HepG2 (cell line): ENCODE measurements around the gene LTA4H. TPM values are rescaled to one million over a fixed set of nuclear protein-coding genes. Genes with fewer than 3 reads are reported as not detected.

Experiments used
- ATAC-seq: fragments of 200-7000 bp; cut with Tn5 transposase; 3 replicates; pipeline ENCODE4 v1.9.1; 2020; ENCODE audit warnings: mild to moderate bottlenecking, moderate library complexity
- BruUV-seq: library from RNA; stranded (reverse); fragments of 400-500 nt; replicated peaks from 2 replicates; lab custom pipeline; 2021; lab: Mats Ljungman, UMichigan
- CTCF ChIA-PET: fragments of 300-600 bp; formaldehyde crosslinking; extraction: SDS; loops from one replicate; lab custom pipeline; 2021; ENCODE audit warnings: low total read pairs, inconsistent platforms, low intra/inter-chr PET ratio; lab: Yijun Ruan, JAX
- POLR2A ChIA-PET: fragments of 350-600 bp; sonication (Branson Sonifier 250); formaldehyde crosslinking; loops from one replicate; lab custom pipeline; 2020; ENCODE audit warnings: antibody characterized with exemption, inconsistent platforms; lab: Yijun Ruan, JAX
- DNase-seq: peaks from one replicate; pipeline ENCODE4 v3.0.0-alpha.2; 2015; ENCODE audit warnings: low spot score
- FAIRE-seq: peaks from 3 replicates; lab custom pipeline; 2011; peaks lifted over from hg19 to GRCh38; lab: Jason Lieb, UNC
- H2AFZ ChIP-seq: one replicate; pipeline ENCODE4 v1.6.1; 2011; ENCODE audit warnings: low read length, inconsistent platforms
- H3K27ac ChIP-seq: fragments of 300-600 bp; 3 replicates; pipeline ENCODE4 v1.8.0; 2011; ENCODE audit warnings: mixed run types, mild to moderate bottlenecking, mixed read lengths, low read length, inconsistent platforms; ENCODE audit not compliant: insufficient read depth; ENCODE audit errors: extremely low read length
- H3K27me3 ChIP-seq, 2 experiments: fragments of 200-600 bp in 1 of 2; 2 replicates in 1 of 2; 3 replicates in 1 of 2; pipeline versions ENCODE4 v1.6.0 to v1.8.0; 2011; ENCODE audit warnings: low read length in 2 of 2, mild to moderate bottlenecking in 2 of 2, moderate library complexity in 2 of 2, inconsistent platforms in 1 of 2; ENCODE audit not compliant: insufficient read depth in 2 of 2, control insufficient read depth in 1 of 2
- H3K36me3 ChIP-seq, 2 experiments: fragments of 200-600 bp in 1 of 2; replicated peaks in 1 of 2; 2 replicates in 1 of 2; 3 replicates in 1 of 2; pipeline versions ENCODE4 v1.5.1 to v1.8.0; 2011; ENCODE audit warnings: low read length in 2 of 2, inconsistent platforms in 1 of 2; ENCODE audit not compliant: insufficient read depth in 2 of 2, control insufficient read depth in 1 of 2
- H3K4me1 ChIP-seq: 2 replicates; pipeline ENCODE4 v1.5.1; 2012; ENCODE audit warnings: low read length, inconsistent platforms; ENCODE audit not compliant: insufficient read depth
- H3K4me2 ChIP-seq: 2 replicates; pipeline ENCODE4 v1.6.0; 2011; ENCODE audit warnings: low read depth, low read length, inconsistent platforms
- H3K4me3 ChIP-seq, 3 experiments: fragments of 200-600 bp in 1 of 3; sonication (generic), shearing (Covaris generic) in 1 of 3; replicated peaks in 1 of 3; 2 replicates each; pipeline ENCODE4 v1.5.1; 2011 to 2016; ENCODE audit warnings: low read length in 3 of 3, inconsistent platforms in 2 of 3, low read depth in 2 of 3, mild to moderate bottlenecking in 2 of 3, control low read depth in 1 of 3, mixed read lengths in 1 of 3; ENCODE audit not compliant: insufficient read depth in 1 of 3
- H3K79me2 ChIP-seq: one replicate; pipeline ENCODE4 v1.6.1; 2011; ENCODE audit warnings: low read length, inconsistent platforms; ENCODE audit not compliant: insufficient read depth
- H3K9ac ChIP-seq: 2 replicates; pipeline ENCODE4 v1.6.0; 2011; ENCODE audit warnings: mild to moderate bottlenecking, low read depth, low read length, inconsistent platforms; ENCODE audit not compliant: insufficient read depth
- H3K9me3 ChIP-seq: 2 replicates; pipeline ENCODE4 v1.5.1; 2012; ENCODE audit warnings: mild to moderate bottlenecking, low read length
- H4K20me1 ChIP-seq: 2 replicates; pipeline ENCODE4 v1.6.0; 2011; ENCODE audit warnings: inconsistent platforms, mild to moderate bottlenecking, low read length, moderate library complexity; ENCODE audit not compliant: insufficient read depth
- HMG20A ChIP-seq: IDR thresholded peaks from 2 replicates; pipeline ENCODE4 v1.6.1; 2016; ENCODE audit warnings: borderline replicate concordance
- HOXA3 ChIP-seq: sonication (generic); formaldehyde crosslinking; IDR thresholded peaks from 2 replicates; pipeline ENCODE4 v1.5.0; 2020; ENCODE audit warnings: missing genetic modification reagents
- NAIF1 ChIP-seq: sonication (generic); formaldehyde crosslinking; IDR thresholded peaks from 2 replicates; pipeline ENCODE4 v1.5.0; 2020; ENCODE audit warnings: mild to moderate bottlenecking, missing genetic modification reagents, borderline replicate concordance
- NR2F6 ChIP-seq, 2 experiments: IDR thresholded peaks; 2 replicates each; pipeline ENCODE4 v1.6.1; 2016; ENCODE audit warnings: antibody characterized with exemption in 1 of 2, mild to moderate bottlenecking in 1 of 2
- ZNF30 ChIP-seq: sonication (generic); formaldehyde crosslinking; IDR thresholded peaks from 2 replicates; pipeline ENCODE4 v1.5.0; 2020; ENCODE audit warnings: mild to moderate bottlenecking, missing genetic modification reagents
- WGBS: methylation state at CpG from one replicate; pipeline ENCODE4 v1.1.6; 2017; ENCODE audit warnings: low lambda C conversion rate; 5-methylcytosine and 5-hydroxymethylcytosine counted together
- in situ Hi-C: cut with HindIII; loops from 2 replicates; pipeline ENCODE4 v1.10.0; 2017; ENCODE audit warnings: low pct_unique_long_range_greater_than_20kb; ENCODE audit not compliant: extremely low pct_ligation_motif_present
- intact Hi-C: fragments of 100-400 bp; cut with micrococcal nuclease; formaldehyde crosslinking; loops from one replicate; pipeline ENCODE4 v1.10.0; 2022; ENCODE audit not compliant: unreplicated experiment
- polyA plus RNA-seq, 8 experiments: library from polyadenylated mRNA; depleted of rRNA in 3 of 8; stranded (reverse) in 7 of 8; unstranded in 1 of 8; fragments of >200 nt; fragmentation: Illumina TruSeq in 4 of 8; extraction: Trizol in 4 of 8; gene quantifications; 2 replicates each; pipeline versions ENCODE4 v1.2.1 to v1.2.3, GENCODE V29; 2011 to 2016; ENCODE audit warnings: low read depth in 4 of 8, missing spikeins in 1 of 8, mixed read lengths in 1 of 8; ENCODE audit not compliant: insufficient read depth in 1 of 8
- total RNA-seq, 5 experiments: library from RNA; depleted of rRNA; stranded (reverse); fragments of >200 nt; fragmentation: Illumina TruSeq; extraction: Trizol; gene quantifications; 2 replicates each; pipeline ENCODE4 v1.2.3, GENCODE V29; 2016; ENCODE audit warnings: low read depth in 1 of 5

LTA4H gene
- total and polyA plus RNA-seq, 2 of the 13 experiments (the other 11 are each of a cell fraction or from before 2014, with no cell fraction given) = 87.5 to 90.4 TPM

- no peaks in the 10 kb centered on the region for H4K20me1 ChIP-seq
- no peaks in the 10 kb centered on the region for H3K79me2 ChIP-seq
- in situ Hi-C loops = no loop called here
- CTCF ChIA-PET = no interaction called here
- intact Hi-C loops = no loop called here
- no peak overlapping the region for H2AFZ ChIP-seq
- H3K4me3 ChIP-seq = no peak overlapping the region
- peak; percentile 40; the same call in 2 of the 3 replicates for ATAC-seq
- no peaks in the 10 kb centered on the region for H3K9me3 ChIP-seq
- no TSS peak for BruUV-seq
- WGBS = 23% methylated on average over 3 of the region's 3 CpGs
- no peaks in the 10 kb centered on the region for H3K36me3 ChIP-seq
- no peak overlapping the region for H3K9ac ChIP-seq
- H3K4me1 ChIP-seq = peaks cover 45% of the 10 kb centered on the region
- POLR2A ChIA-PET = no interaction called here
- no peak for DNase-seq
- H3K4me2 ChIP-seq = no peak overlapping the region
- no peak overlapping the region for H3K27ac ChIP-seq
- no peak for FAIRE-seq
- TF ChIP-seq NR2F6 (IDR thresholded peaks at IDR 0.05) (no peak), NR2F6 (CRISPR knock-in tag; IDR thresholded peaks at IDR 0.05) (no peak), HMG20A (CRISPR knock-in tag) (0 out of 2 replicates have a peak, but pooled peaks have one; percentile 11), NAIF1 (CRISPR knock-in tag) (no peak)
- TF ChIP-seq, all 625 proteins: peak for 1
- H3K27me3 ChIP-seq = peaks cover 0 to 15% of the 10 kb centered on the region in 2 experiments; a peak in 2 of 5 replicates
Observed at GRCh38 chr12:96046543-96047228, 11.3 kb upstream of the LTA4H start.

- intact Hi-C loops = no loop called here
- Histone ChIP-seq H3K27ac (no peak overlapping the region), H3K4me1 (peaks cover 45% of the 10 kb centered on the region)
Observed at GRCh38 chr12:96045566-96045965, 10.2 kb upstream of the LTA4H start.

More at GRCh38 chr12:96045566-96045965, 10.2 kb upstream of the LTA4H start:
- H4K20me1 ChIP-seq = no peaks in the 10 kb centered on the region
- no peaks in the 10 kb centered on the region for H3K36me3 ChIP-seq
- TF ChIP-seq ZNF30 (CRISPR knock-in tag) = no peak
- TF ChIP-seq HOXA3 (CRISPR knock-in tag) = no peak
- no peak overlapping the region for H2AFZ ChIP-seq
- 48% methylated on average over 7 of the region's 7 CpGs for WGBS
- no peak for DNase-seq
- no peak overlapping the region for H3K4me3 ChIP-seq
- no peaks in the 10 kb centered on the region for H3K9me3 ChIP-seq
- H3K79me2 ChIP-seq = no peaks in the 10 kb centered on the region
- H3K9ac ChIP-seq = no peak overlapping the region
- no peak overlapping the region for H3K4me2 ChIP-seq
- POLR2A ChIA-PET = no interaction called here
- no peak for ATAC-seq
- in situ Hi-C loops = no loop called here
- BruUV-seq = no TSS peak
- no peak for FAIRE-seq
- peaks cover 0 to 15% of the 10 kb centered on the region in 2 experiments; a peak in 2 of 5 replicates for H3K27me3 ChIP-seq
- CTCF ChIA-PET = no interaction called here
